HL-60/S4 treated with retinoic acid at 250 ng/mL for 4 days and 3 days (cell line): ENCODE measurements around the gene C10orf62.
"Not testable (repeated sequence)": the region's sequence is repeated elsewhere in the genome, so short reads cannot be mapped to it uniquely, and the experiment has no call there.

Experiments
- in situ Hi-C: fragments of 300-500 bp; cut with MboI; formaldehyde crosslinking; loops from 2 replicates; pipeline ENCODE4 v1.7.0; 2022; ENCODE audit warnings: low sequenced_read_pairs

Gene C10orf62

GRCh38 chr10:97589479-97589878, at the start of gene C10orf62:
Gene C10orf62 (plus strand): TSS chr10:97589721. CDS start chr10:97589898, 177 bp downstream.
- in situ Hi-C loops: no loop called here

- in situ Hi-C loops: no loop called here
These were observed 48.6 kb upstream of the C10orf62 start for GRCh38 chr10:97540669-97541500.

- in situ Hi-C loops: no loop called here
These were observed 47.1 kb upstream of the C10orf62 start for GRCh38 chr10:97542169-97543024.

- in situ Hi-C loops: no loop called here
These were observed 46.4 kb upstream of the C10orf62 start for GRCh38 chr10:97543025-97543546.

- in situ Hi-C loops: no loop called here
These were observed 42.9 kb upstream of the C10orf62 start for GRCh38 chr10:97546456-97547270.

GRCh38 chr10:97547271-97547600, 42.3 kb upstream of the C10orf62 start:
- in situ Hi-C loops: no loop called here

GRCh38 chr10:97547962-97548361, 41.6 kb upstream of the C10orf62 start:
- in situ Hi-C loops: no loop called here

GRCh38 chr10:97548828-97549455, 40.6 kb upstream of the C10orf62 start:
- in situ Hi-C loops: no loop called here

GRCh38 chr10:97549587-97550322, 39.8 kb upstream of the C10orf62 start:
- in situ Hi-C loops: no loop called here

- in situ Hi-C loops: no loop called here
These were observed 39.0 kb upstream of the C10orf62 start for GRCh38 chr10:97550336-97551149.

- in situ Hi-C loops: no loop called here
These were observed 38.2 kb upstream of the C10orf62 start for GRCh38 chr10:97551271-97551670.

- in situ Hi-C loops: no loop called here
These were observed 35.9 kb upstream of the C10orf62 start for GRCh38 chr10:97553575-97554031.

- in situ Hi-C loops: not testable (repeated sequence)
These were observed 35.2 kb upstream of the C10orf62 start for GRCh38 chr10:97554336-97554735.

GRCh38 chr10:97555541-97555940, 34.0 kb upstream of the C10orf62 start:
- in situ Hi-C loops: not testable (repeated sequence)

- in situ Hi-C loops: not testable (repeated sequence)
These were observed 28.7 kb upstream of the C10orf62 start for GRCh38 chr10:97560731-97561381.

GRCh38 chr10:97561386-97562077, 28.0 kb upstream of the C10orf62 start:
- in situ Hi-C loops: not testable (repeated sequence)

GRCh38 chr10:97562329-97562728, 27.2 kb upstream of the C10orf62 start:
- in situ Hi-C loops: not testable (repeated sequence)

- in situ Hi-C loops: no loop called here
These were observed 26.2 kb upstream of the C10orf62 start for GRCh38 chr10:97563337-97563736.
